ENCODE data around the gene LRRC47.
"Not testable (repeated sequence)": the region's sequence is repeated elsewhere in the genome, so short reads cannot be mapped to it uniquely, and the experiment has no call there.

The LRRC47 gene

GRCh38 chr1:3771108-3772026 is 24.9 kb downstream of the LRRC47 start:
- DNase-seq (ENCODE audit: low spot score): no peak

- DNase-seq (ENCODE audit: low spot score): no peak
These were observed 26.1 kb downstream of the LRRC47 start for GRCh38 chr1:3770047-3770765.

- no peak for DNase-seq (ENCODE audit: low spot score)
These were observed 27.4 kb downstream of the LRRC47 start for GRCh38 chr1:3768811-3769390.

- no peak for DNase-seq (ENCODE audit: low spot score)
These were observed 28.9 kb downstream of the LRRC47 start for GRCh38 chr1:3767328-3767925.

GRCh38 chr1:3763351-3764125 is 32.8 kb downstream of the LRRC47 start:
- no peak for DNase-seq (ENCODE audit: low spot score)

- no peak for DNase-seq (ENCODE audit: low spot score)
These were observed 33.4 kb downstream of the LRRC47 start for GRCh38 chr1:3762873-3763228.

- DNase-seq (ENCODE audit: low spot score): no peak
These were observed 34.0 kb downstream of the LRRC47 start for GRCh38 chr1:3762151-3762872.

GRCh38 chr1:3761296-3762010 is 34.8 kb downstream of the LRRC47 start:
- no peak for DNase-seq (ENCODE audit: low spot score)

- DNase-seq (ENCODE audit: low spot score): no peak
These were observed 36.5 kb downstream of the LRRC47 start for GRCh38 chr1:3759796-3760195.

- no peak for DNase-seq (ENCODE audit: low spot score)
These were observed 37.1 kb downstream of the LRRC47 start for GRCh38 chr1:3759164-3759563.

- no peak for DNase-seq (ENCODE audit: low spot score)
These were observed 39.9 kb downstream of the LRRC47 start for GRCh38 chr1:3756394-3756793.

GRCh38 chr1:3753656-3754454 is 42.4 kb downstream of the LRRC47 start:
- DNase-seq (ENCODE audit: low spot score): no peak

- DNase-seq (ENCODE audit: low spot score): no peak
These were observed 43.8 kb downstream of the LRRC47 start, which contains the start of gene CCDC27 for GRCh38 chr1:3752400-3752945. Gene CCDC27, plus strand, starts transcription at chr1:3752450. Its CDS starts 32 bp downstream, at chr1:3752482.

GRCh38 chr1:3750741-3751140 is 45.6 kb downstream of the LRRC47 start:
- no peak for DNase-seq (ENCODE audit: low spot score)

- DNase-seq (ENCODE audit: low spot score): no peak
These were observed 46.8 kb downstream of the LRRC47 start for GRCh38 chr1:3749512-3749911.

- DNase-seq (ENCODE audit: low spot score): not testable (repeated sequence)
These were observed 47.9 kb downstream of the LRRC47 start for GRCh38 chr1:3748316-3748900.

GRCh38 chr1:3747903-3748302 is 48.4 kb downstream of the LRRC47 start:
- no peak for DNase-seq (ENCODE audit: low spot score)

- DNase-seq (ENCODE audit: low spot score): no peak
These were observed 48.8 kb downstream of the LRRC47 start for GRCh38 chr1:3747522-3747848.
